PFSK-1 (cell line): Measurements from ENCODE around the gene AP5Z1.

Experiments used
- FOXP2 ChIP-seq: optimal IDR thresholded peaks from 2 replicates; pipeline ENCODE3; 2011; ENCODE audit warnings: borderline replicate concordance, control low read depth, inconsistent platforms; ENCODE audit not compliant: insufficient read depth; ENCODE audit errors: extremely low read length, extremely low read depth
- POLR2AphosphoS5 ChIP-seq: IDR thresholded peaks from 2 replicates; pipeline ENCODE4 v1.6.1; 2012; ENCODE audit warnings: low read depth, mild to moderate bottlenecking, control low read depth, low read length, moderate library complexity
- REST ChIP-seq, 2 experiments: IDR thresholded peaks; 2 replicates each; pipeline versions ENCODE4 v1.6.1 to v1.8.0; 2011 to 2012; ENCODE audit warnings: low read depth in 2 of 2, low read length in 2 of 2, control low read depth in 1 of 2, inconsistent platforms in 1 of 2, mild to moderate bottlenecking in 1 of 2, moderate library complexity in 1 of 2; ENCODE audit not compliant: insufficient read depth in 1 of 2
- SIN3A ChIP-seq: IDR thresholded peaks from 2 replicates; pipeline ENCODE4 v1.6.1; 2012; ENCODE audit warnings: mild to moderate bottlenecking, low read length, moderate library complexity, borderline replicate concordance; ENCODE audit not compliant: insufficient read depth
- TAF1 ChIP-seq: IDR thresholded peaks from 2 replicates; pipeline ENCODE4 v1.6.1; 2012; ENCODE audit warnings: low read length, control low read depth, borderline replicate concordance; ENCODE audit not compliant: insufficient read depth

The AP5Z1 gene

DNA sequence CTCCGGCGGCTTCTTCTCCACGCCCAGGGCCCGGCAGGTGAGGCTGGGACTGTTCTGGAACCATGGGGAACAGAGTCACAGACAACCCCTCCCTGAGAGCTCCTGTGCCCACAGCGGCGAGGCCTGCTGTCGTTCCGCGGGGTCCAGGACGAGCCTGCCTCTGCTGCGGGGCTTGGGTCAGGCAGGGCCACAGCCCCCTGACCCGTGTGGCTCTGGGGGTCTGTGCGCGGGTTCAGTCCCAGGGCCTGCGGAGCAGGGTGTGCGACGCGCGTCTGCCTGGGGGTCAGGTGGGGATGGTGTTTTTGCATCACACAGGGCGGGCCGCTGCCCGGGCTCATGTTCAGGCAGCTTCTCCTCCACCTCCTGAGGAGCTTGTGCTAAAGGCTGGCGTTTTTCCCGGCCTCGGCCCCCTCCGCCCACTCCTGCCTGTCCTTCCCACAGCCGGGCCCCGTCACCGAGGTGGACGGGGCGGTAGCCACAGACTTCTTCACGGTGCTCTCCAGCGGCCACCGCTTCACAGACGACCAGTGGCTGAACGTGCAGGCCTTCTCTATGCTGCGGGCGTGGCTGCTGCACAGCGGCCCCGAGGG, 8.4 kb downstream of the AP5Z1 start:
- no peak for TF ChIP-seq REST (IDR thresholded peaks at IDR 0.05; ENCODE audit: insufficient read depth in 1 of 2, low read depth in 2 of 2, low read length in 2 of 2)
- no peak for TF ChIP-seq SIN3A
- TF ChIP-seq POLR2AphosphoS5: no peak
- no peak for TF ChIP-seq FOXP2
- TF ChIP-seq TAF1: no peak

GRCh38 chr7:4784799-4785198, 9.4 kb downstream of the AP5Z1 start:
- TF ChIP-seq TAF1 (no peak), POLR2AphosphoS5 (no peak), FOXP2 (no peak), REST (IDR thresholded peaks at IDR 0.05; ENCODE audit: insufficient read depth in 1 of 2, low read depth in 2 of 2, low read length in 2 of 2) (no peak), SIN3A (no peak)

- TF ChIP-seq POLR2AphosphoS5 (no peak), FOXP2 (no peak), TAF1 (no peak), REST (IDR thresholded peaks at IDR 0.05; ENCODE audit: insufficient read depth in 1 of 2, low read depth in 2 of 2, low read length in 2 of 2) (no peak), SIN3A (no peak)
These were observed 9.9 kb downstream of the AP5Z1 start for GRCh38 chr7:4785371-4785770.

- TF ChIP-seq FOXP2: no peak
- no peak for TF ChIP-seq TAF1
- TF ChIP-seq REST (IDR thresholded peaks at IDR 0.05; ENCODE audit: insufficient read depth in 1 of 2, low read depth in 2 of 2, low read length in 2 of 2): no peak
- no peak for TF ChIP-seq POLR2AphosphoS5
- TF ChIP-seq SIN3A: no peak
These were observed 10.6 kb downstream of the AP5Z1 start for GRCh38 chr7:4786015-4786414.
